Fibroblast of the aortic adventitia (primary cell): Measurements from ENCODE around the gene GGN. TPM values are rescaled to one million over a fixed set of nuclear protein-coding genes. Genes with fewer than 3 reads are reported as not detected.
"Not testable (repeated sequence)": the region's sequence is repeated elsewhere in the genome, so short reads cannot be mapped to it uniquely, and the experiment has no call there.

Experiments used
- DNase-seq: peaks from one replicate; pipeline ENCODE4 v3.0.0-alpha.2; 2010; ENCODE audit warnings: low read depth
- H3K4me3 ChIP-seq: 2 replicates; pipeline ENCODE4 v1.5.1; 2011; ENCODE audit warnings: low read depth, mild to moderate bottlenecking, control low read depth, low read length, moderate library complexity
- total RNA-seq: library from RNA; depleted of rRNA; stranded (reverse); fragments of >200 nt; gene quantifications from 2 replicates; pipeline ENCODE4 v1.2.3, GENCODE V29; 2012; ENCODE audit warnings: low replicate concordance
- TF ChIP-seq, protein P1 (sequence below): IDR thresholded peaks from 2 replicates; pipeline ENCODE4 v1.5.1; 2011; ENCODE audit warnings: mild to moderate bottlenecking, low read length, control low read depth, inconsistent platforms; ENCODE audit not compliant: insufficient read depth

The GGN gene
- total RNA-seq, 1 donor: 1.3 TPM

DNA sequence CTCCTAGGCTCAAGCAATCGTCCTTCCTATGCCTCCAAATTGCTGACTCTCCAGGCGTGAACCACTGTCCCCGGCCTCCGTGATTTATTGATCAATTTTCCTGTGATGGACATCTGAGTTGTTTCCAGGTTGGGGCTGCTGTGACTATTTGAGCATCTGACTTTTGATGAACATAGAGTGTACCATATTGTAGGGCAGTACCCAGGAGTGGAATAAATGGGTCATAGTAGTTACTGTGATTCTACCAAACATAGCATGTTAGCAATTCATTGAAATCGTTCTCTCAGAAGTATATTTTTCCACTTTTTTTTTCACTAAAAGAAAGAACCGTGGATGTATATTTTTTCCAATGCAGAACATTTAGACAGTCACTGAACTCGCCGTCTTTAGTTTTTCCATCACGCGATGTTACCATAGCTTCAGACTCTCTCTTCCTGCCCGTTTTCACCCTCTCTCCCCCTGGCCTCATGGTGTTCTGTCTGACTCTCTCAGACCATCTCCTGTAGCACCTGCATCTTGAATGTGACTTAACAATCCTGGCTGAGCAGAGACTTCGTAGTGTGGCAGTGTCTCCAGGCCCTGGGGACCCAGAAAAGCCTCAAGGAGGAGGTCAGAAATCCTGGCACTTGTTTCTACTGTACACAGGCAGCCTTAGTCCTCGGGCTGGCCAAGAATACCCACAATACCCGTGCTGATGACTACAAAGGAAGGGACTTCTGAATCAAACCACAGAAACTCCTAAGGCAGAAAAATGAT lies 41.4 kb upstream of the GGN start:
- DNase-seq: no peak
- TF ChIP-seq, protein P1, sequence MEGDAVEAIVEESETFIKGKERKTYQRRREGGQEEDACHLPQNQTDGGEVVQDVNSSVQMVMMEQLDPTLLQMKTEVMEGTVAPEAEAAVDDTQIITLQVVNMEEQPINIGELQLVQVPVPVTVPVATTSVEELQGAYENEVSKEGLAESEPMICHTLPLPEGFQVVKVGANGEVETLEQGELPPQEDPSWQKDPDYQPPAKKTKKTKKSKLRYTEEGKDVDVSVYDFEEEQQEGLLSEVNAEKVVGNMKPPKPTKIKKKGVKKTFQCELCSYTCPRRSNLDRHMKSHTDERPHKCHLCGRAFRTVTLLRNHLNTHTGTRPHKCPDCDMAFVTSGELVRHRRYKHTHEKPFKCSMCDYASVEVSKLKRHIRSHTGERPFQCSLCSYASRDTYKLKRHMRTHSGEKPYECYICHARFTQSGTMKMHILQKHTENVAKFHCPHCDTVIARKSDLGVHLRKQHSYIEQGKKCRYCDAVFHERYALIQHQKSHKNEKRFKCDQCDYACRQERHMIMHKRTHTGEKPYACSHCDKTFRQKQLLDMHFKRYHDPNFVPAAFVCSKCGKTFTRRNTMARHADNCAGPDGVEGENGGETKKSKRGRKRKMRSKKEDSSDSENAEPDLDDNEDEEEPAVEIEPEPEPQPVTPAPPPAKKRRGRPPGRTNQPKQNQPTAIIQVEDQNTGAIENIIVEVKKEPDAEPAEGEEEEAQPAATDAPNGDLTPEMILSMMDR: no peak
- H3K4me3 ChIP-seq: no peak overlapping the region

DNA sequence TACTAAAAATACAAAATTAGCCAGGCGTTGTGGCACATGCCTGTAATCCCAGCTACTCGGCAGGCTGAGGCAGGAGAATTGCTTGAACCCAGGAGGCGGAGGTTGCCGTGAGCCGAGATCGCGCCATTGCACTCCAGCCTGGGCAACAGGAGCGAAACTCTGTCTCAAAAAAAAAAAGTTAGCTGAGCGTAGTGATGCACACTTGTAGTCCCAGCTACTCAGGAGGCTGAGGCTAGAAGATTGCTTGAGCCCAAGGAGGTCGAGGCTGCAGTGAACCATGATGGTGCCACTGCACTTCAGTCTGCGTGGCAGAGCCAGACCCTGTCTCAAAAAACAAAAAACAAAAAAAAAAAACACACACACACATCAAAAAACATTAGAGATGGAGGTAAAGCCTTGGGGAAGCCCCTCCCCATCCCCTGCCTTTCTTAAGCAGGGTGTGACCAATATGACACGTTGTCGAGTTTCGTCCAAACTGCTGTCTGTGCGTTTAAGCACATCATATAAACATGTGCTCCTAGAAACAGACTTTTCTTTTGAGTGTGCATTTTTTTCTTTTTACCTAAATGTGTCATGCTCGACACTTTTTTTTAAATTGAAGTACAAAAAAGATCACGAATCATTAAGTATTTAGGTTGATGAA lies 39.3 kb upstream of the GGN start:
- not testable (repeated sequence) for H3K4me3 ChIP-seq, DNase-seq

DNA sequence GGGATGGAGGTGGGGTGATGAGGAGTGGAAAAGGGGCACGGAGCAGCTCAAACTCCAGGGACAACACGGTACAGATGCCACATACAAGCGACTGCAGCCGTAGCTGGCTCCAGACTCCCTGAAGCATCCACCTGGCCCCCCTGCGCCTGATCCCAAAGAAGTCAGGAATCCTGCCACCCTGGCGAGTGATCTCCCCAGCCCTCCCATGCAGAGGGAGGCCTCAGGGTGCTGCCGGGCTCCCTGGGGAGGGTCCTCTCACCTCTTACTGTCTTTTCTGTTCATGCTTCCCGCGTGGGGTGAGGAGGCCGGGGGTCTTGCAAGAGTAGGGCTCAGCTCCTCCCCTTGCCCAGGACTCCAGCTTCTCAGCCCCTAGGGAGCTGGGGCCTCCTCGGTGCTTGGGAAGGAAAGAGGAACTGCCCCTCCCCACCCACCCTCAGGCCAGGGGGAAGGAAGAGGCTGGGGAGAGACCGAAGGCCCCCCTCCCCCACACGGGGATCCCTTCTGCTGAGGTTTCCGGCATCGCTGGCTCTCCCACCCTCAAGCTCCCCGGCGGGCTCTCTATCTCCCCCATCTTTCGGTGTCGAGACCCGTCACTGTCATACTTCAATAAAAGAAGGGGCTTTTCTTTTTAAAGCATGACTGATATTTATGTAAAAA lies 38.1 kb upstream of the GGN start, which contains the start of gene RASGRP4:
TSS of gene RASGRP4 (minus strand) at position 410 of the 657 bp plus-strand sequence. CDS start at position 282, 128 bp downstream.
- no peak within 1 kb of the TSS for H3K4me3 ChIP-seq
- TF ChIP-seq, protein P1: no peak
- DNase-seq: no peak

- TF ChIP-seq, protein P1: no peak
- H3K4me3 ChIP-seq: no peak overlapping the region
- no peak for DNase-seq
Observed at GRCh38 chr19:38425222-38425809, 37.5 kb upstream of the GGN start.

DNA sequence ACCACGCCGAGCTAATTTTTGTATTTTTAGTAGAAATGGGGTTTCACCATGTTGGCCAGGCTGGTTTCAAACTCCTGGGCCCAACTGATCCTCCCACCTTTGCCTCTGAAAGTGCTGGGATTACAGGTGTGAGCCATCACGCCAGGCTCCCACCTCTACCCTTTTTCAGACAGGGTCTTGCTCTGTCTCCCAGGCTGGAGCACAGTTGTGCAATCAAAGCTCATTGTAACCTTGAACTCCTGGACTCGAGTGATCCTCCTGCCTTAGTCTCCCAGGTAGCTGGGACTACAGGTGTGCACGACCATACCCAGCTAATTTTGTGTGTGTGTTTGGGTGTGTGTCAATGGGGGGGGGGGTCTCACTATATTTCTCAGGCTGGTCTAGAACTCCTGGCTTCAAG lies 36.4 kb upstream of the GGN start:
- H3K4me3 ChIP-seq: no peak overlapping the region
- DNase-seq: no peak
- TF ChIP-seq, protein P1: no peak

DNA sequence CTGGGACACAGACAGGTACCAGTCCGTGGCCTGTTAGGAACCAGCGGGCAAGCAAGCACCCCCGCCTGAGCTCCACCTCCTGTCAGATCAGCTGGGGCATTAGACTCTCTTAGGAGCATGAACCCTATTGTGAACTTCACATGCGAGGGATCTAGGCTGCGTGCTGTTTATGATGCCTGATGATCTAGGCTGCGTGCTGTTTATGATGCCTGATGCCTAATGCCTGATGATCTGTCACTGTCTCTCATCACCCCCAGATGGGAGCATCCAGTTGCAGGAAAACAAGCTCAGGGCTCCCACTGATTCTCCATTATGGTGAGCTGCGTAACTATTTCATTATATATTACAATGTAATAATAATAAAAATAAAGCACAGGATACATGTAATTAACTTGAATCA lies 34.6 kb upstream of the GGN start:
- H3K4me3 ChIP-seq: no peak overlapping the region
- TF ChIP-seq, protein P1: no peak
- DNase-seq: no peak

DNA sequence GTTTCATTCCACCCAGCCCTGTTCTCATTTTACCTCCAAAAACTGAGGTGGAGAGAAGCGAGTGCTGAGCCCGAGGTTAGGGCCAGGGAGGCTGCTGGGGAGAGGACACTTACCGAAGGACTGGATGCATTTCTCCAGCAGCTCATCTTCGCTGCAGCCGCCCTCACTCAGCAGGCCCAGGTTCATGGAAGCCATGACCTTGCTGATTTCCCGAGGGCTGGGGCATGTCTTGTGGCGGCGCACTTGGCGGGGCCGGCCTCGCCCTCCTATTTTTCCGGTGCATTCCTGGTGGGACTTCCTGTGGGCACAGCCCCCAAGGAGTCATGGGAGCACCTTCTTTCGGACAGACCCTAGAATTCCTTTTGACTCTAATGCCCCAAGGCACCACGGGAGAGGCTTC lies 34.0 kb upstream of the GGN start:
- H3K4me3 ChIP-seq: no peak overlapping the region
- no peak for DNase-seq
- TF ChIP-seq, protein P1: no peak
